Measurements from ENCODE around the gene PLB1. TPM values are rescaled to one million over a fixed set of nuclear protein-coding genes. Genes with fewer than 3 reads are reported as not detected.

The PLB1 gene
- polyA plus RNA-seq, 3 donors = 20.2 to 35.8 (median 23.9) TPM

DNA sequence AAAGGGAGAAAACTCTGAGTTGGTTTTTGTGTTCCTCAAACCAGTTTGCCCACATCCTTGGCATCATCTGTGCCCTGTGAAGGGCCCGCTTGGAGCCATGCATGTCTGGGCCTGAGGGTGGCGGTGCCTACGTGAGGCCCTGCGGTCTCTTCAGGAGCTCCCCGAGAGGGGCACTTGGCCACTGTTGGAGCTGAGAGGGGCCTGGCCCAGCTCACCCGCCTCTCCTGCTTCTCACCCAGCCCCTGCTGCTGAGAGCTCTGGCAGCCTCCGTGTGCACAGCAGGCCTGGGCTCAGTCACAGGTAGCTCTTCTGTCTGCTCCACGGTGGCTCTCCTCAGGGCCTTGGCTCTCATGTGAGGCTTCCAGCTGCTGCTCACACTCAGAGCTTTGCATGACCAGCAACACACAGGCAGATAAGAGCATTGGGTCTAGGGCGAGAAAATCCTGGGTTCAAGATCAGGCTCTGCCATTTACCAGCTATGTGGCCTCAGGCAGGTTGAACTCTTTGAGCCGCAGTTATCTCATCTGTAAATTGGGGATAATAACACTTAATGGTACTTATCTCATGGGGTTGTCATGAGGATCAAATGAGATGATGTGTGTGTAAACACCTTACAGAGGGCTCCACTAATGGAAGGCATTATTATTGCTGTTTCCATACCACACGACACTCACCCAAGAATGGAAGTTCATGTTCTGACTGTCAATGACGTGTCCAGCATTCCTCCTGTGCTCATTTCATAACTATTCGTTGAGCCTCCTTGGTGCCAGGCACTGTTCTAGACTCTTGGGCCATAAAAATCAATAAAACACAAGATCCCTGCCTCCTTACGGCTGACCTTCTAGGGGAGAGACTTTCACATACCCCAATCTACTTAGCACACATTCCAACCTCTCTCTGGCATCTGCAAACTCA is 41.6 kb upstream of the PLB1 start:
- H3K4me2 ChIP-seq (replicated peaks; ENCODE audit: extremely low read depth, low read length, poor library complexity, severe bottlenecking) = no peak overlapping the region

DNA sequence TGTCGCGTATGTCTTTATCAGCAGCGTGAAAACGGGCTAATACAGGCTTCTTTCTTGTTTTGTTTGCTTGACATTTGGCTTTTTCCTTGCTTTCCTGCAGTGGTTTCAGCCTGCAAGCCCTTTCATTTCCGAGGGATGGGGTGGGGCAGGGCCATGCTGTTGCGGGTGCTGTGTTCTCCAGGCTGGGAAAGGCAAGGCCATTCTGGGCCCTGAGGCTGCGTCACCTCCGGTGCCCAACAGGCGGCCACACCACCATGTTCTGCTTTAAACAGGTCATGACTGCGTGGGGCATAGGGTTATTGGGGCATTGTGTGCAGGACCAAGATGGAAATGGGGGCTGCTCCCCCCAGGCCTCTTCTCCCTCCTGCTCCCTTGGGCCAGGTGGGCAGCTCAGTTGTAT is 38.6 kb upstream of the PLB1 start:
- no peak overlapping the region for H3K4me3 ChIP-seq (replicated peaks in 1 of 3; ENCODE audit: low read depth in 2 of 3, low read length in 3 of 3)
- H3K27me3 ChIP-seq (ENCODE audit: control insufficient read depth in 2 of 2, insufficient read depth in 2 of 2, low read length in 2 of 2) = no peaks in the 10 kb centered on the region
- no peak overlapping the region for H2AFZ ChIP-seq (ENCODE audit: insufficient read depth, low read depth, low read length, poor library complexity, severe bottlenecking)
- TF ChIP-seq, protein P1, sequence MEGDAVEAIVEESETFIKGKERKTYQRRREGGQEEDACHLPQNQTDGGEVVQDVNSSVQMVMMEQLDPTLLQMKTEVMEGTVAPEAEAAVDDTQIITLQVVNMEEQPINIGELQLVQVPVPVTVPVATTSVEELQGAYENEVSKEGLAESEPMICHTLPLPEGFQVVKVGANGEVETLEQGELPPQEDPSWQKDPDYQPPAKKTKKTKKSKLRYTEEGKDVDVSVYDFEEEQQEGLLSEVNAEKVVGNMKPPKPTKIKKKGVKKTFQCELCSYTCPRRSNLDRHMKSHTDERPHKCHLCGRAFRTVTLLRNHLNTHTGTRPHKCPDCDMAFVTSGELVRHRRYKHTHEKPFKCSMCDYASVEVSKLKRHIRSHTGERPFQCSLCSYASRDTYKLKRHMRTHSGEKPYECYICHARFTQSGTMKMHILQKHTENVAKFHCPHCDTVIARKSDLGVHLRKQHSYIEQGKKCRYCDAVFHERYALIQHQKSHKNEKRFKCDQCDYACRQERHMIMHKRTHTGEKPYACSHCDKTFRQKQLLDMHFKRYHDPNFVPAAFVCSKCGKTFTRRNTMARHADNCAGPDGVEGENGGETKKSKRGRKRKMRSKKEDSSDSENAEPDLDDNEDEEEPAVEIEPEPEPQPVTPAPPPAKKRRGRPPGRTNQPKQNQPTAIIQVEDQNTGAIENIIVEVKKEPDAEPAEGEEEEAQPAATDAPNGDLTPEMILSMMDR (IDR thresholded peaks at IDR 0.05) = no peak
- H3K4me3 Mint-ChIP-seq = no peak overlapping the region
- peaks cover 0 to 9% (median 2%) of the 10 kb centered on the region in 7 donors for H3K9me3 Mint-ChIP-seq
- H3K4me1 Mint-ChIP-seq = peaks cover 28% of the 10 kb centered on the region
- H3K79me2 ChIP-seq (ENCODE audit: insufficient read depth, low read length) = no peaks in the 10 kb centered on the region
- H3K27ac ChIP-seq (ENCODE audit: low read depth in 1 of 2, low read length in 2 of 2) = no peak overlapping the region
- H3K9ac ChIP-seq (ENCODE audit: insufficient read depth, low read length, poor library complexity, severe bottlenecking) = no peak overlapping the region
- peaks cover 0 to 3% of the 10 kb centered on the region in 2 donors for H3K36me3 Mint-ChIP-seq
- no peaks in the 10 kb centered on the region for H3K36me3 ChIP-seq (replicated peaks in 1 of 2; ENCODE audit: control insufficient read depth in 1 of 2, insufficient read depth in 2 of 2, low read length in 2 of 2)
- no peak overlapping the region for H3K4me2 ChIP-seq (replicated peaks; ENCODE audit: extremely low read depth, low read length, poor library complexity, severe bottlenecking)
- peaks cover 7 to 26% of the 10 kb centered on the region in 2 donors for H3K4me1 ChIP-seq (ENCODE audit: control insufficient read depth in 1 of 2, insufficient read depth in 2 of 2, low read length in 2 of 2)
- H4K20me1 ChIP-seq (ENCODE audit: insufficient read depth, low read length) = no peaks in the 10 kb centered on the region
- 97% methylated on average over 7 of the region's 10 CpGs for WGBS (ENCODE audit: insufficient coverage)
- H3K27me3 Mint-ChIP-seq (ENCODE audit: low read depth in 3 of 3) = peaks cover 0 to 4% (median 2%) of the 10 kb centered on the region in 3 donors
- no peaks in the 10 kb centered on the region for H3K9me3 ChIP-seq (replicated peaks in 1 of 2; ENCODE audit: control insufficient read depth in 1 of 2, insufficient read depth in 1 of 2, low read length in 2 of 2)
- no peak overlapping the region for H3K27ac Mint-ChIP-seq
- DNase-seq = no peak
- intact Hi-C loops (cut with micrococcal nuclease) = loop anchor here in 1 of 2 donors (10.0 kb wide), 1 partner anchor 702 kb away; no protein-coding TSS in a partner anchor

More for the DNA sequence above, 41.6 kb upstream of the PLB1 start:
- Histone ChIP-seq H3K36me3 (replicated peaks in 1 of 2; ENCODE audit: control insufficient read depth in 1 of 2, insufficient read depth in 2 of 2, low read length in 2 of 2) (no peaks in the 10 kb centered on the region), H3K27ac (ENCODE audit: low read depth in 1 of 2, low read length in 2 of 2) (no peak overlapping the region), H3K4me1 (ENCODE audit: control insufficient read depth in 1 of 2, insufficient read depth in 2 of 2, low read length in 2 of 2) (peaks cover 19 to 23% of the 10 kb centered on the region in 2 donors), H3K9ac (ENCODE audit: insufficient read depth, low read length, poor library complexity, severe bottlenecking) (no peak overlapping the region), H3K27me3 (ENCODE audit: control insufficient read depth in 2 of 2, insufficient read depth in 2 of 2, low read length in 2 of 2) (no peaks in the 10 kb centered on the region), H4K20me1 (ENCODE audit: insufficient read depth, low read length) (no peaks in the 10 kb centered on the region), H3K4me3 (replicated peaks in 1 of 3; ENCODE audit: low read depth in 2 of 3, low read length in 3 of 3) (no peak overlapping the region), H3K79me2 (ENCODE audit: insufficient read depth, low read length) (no peaks in the 10 kb centered on the region), H2AFZ (ENCODE audit: insufficient read depth, low read depth, low read length, poor library complexity, severe bottlenecking) (no peak overlapping the region), H3K9me3 (replicated peaks in 1 of 2; ENCODE audit: control insufficient read depth in 1 of 2, insufficient read depth in 1 of 2, low read length in 2 of 2) (no peaks in the 10 kb centered on the region)
- no peak overlapping the region for H3K27ac Mint-ChIP-seq
- no peak for DNase-seq
- H3K4me3 Mint-ChIP-seq = no peak overlapping the region
- peaks cover 28% of the 10 kb centered on the region for H3K4me1 Mint-ChIP-seq
- H3K9me3 Mint-ChIP-seq = peaks cover 0 to 5% (median 0%) of the 10 kb centered on the region in 7 donors
- TF ChIP-seq, protein P1 (IDR thresholded peaks at IDR 0.05) = no peak
- peaks cover 0 to 4% (median 2%) of the 10 kb centered on the region in 3 donors for H3K27me3 Mint-ChIP-seq (ENCODE audit: low read depth in 3 of 3)
- WGBS (ENCODE audit: insufficient coverage) = 93% methylated on average over 11 of the region's 14 CpGs
- intact Hi-C loops (cut with micrococcal nuclease) = loop anchor here (5.0 to 10.0 kb wide), 3 partner anchors 42 to 752 kb away; no protein-coding TSS in a partner anchor
- peaks cover 2 to 4% of the 10 kb centered on the region in 2 donors for H3K36me3 Mint-ChIP-seq
